SK-N-SH (cell line): ENCODE results near the gene XRN2. TPM values are rescaled to one million over a fixed set of nuclear protein-coding genes. Genes with fewer than 3 reads are reported as not detected.

Source experiments
- CTCF ChIA-PET: fragments of 300-600, 350-600 bp; formaldehyde crosslinking; extraction: SDS; loops from one replicate; lab custom pipeline; 2021; lab: Yijun Ruan, JAX
- POLR2A ChIA-PET: fragments of 350-600 bp; sonication (Branson Sonifier 250); formaldehyde crosslinking; extraction: SDS; loops from one replicate; lab custom pipeline; 2020; ENCODE audit warnings: antibody characterized with exemption, inconsistent platforms; lab: Yijun Ruan, JAX
- DNase-seq: peaks from one replicate; pipeline ENCODE4 v3.0.0; 2012
- H2AFZ ChIP-seq: fragments of 200-600 bp; sonication (generic); 2 replicates; pipeline ENCODE4 v1.8.1; 2016; ENCODE audit warnings: antibody characterized with exemption, mild to moderate bottlenecking, low read depth
- H3F3A ChIP-seq: fragments of 200-600 bp; sonication (generic); replicated peaks from 2 replicates; pipeline ENCODE3; 2016; ENCODE audit warnings: antibody characterized with exemption, mild to moderate bottlenecking; ENCODE audit not compliant: insufficient read depth
- H3K27ac ChIP-seq, 2 experiments: fragments of 200-500 bp in 1 of 2; fragments of 200-600 bp in 1 of 2; sonication (Bioruptor generic) in 1 of 2; sonication (generic), shearing (Covaris generic) in 1 of 2; 2 replicates each; pipeline versions ENCODE4 v1.5.1 to v1.6.1; 2014 to 2016; ENCODE audit warnings: low read depth in 2 of 2, inconsistent platforms in 1 of 2, low read length in 1 of 2, mild to moderate bottlenecking in 1 of 2, mixed read lengths in 1 of 2
- H3K27me3 ChIP-seq: fragments of 200-600 bp; sonication (generic), shearing (Covaris generic); 2 replicates; pipeline ENCODE4 v1.6.1; 2016; ENCODE audit warnings: mixed run types; ENCODE audit not compliant: insufficient read depth
- H3K36me3 ChIP-seq, 2 experiments: fragments of 200-500 bp in 1 of 2; fragments of 200-600 bp in 1 of 2; sonication (Bioruptor generic) in 1 of 2; sonication (generic) in 1 of 2; replicated peaks in 1 of 2; 2 replicates each; pipeline versions ENCODE3 to v1.5.1; 2014 to 2016; ENCODE audit warnings: low read length in 1 of 2, mild to moderate bottlenecking in 1 of 2; ENCODE audit not compliant: insufficient read depth in 2 of 2, control insufficient read depth in 1 of 2
- H3K4me1 ChIP-seq, 2 experiments: fragments of 200-500 bp in 1 of 2; fragments of 200-600 bp in 1 of 2; sonication (Bioruptor generic) in 1 of 2; sonication (generic), shearing (Covaris generic) in 1 of 2; 2 replicates each; pipeline versions ENCODE4 v1.5.1 to v1.6.1; 2014 to 2016; ENCODE audit warnings: low read depth in 1 of 2, low read length in 1 of 2, mixed run types in 1 of 2; ENCODE audit not compliant: insufficient read depth in 2 of 2, control insufficient read depth in 1 of 2
- H3K4me2 ChIP-seq: fragments of 200-600 bp; sonication (generic), shearing (Covaris generic); 2 replicates; pipeline ENCODE4 v1.6.1; 2017; ENCODE audit warnings: mixed run types
- H3K4me3 ChIP-seq, 2 experiments: fragments of 200-500 bp in 1 of 2; fragments of 200-600 bp in 1 of 2; sonication (Bioruptor generic) in 1 of 2; sonication (generic), shearing (Covaris generic) in 1 of 2; 2 replicates each; pipeline versions ENCODE4 v1.5.1 to v1.8.1; 2014 to 2016; ENCODE audit warnings: low read depth in 2 of 2, inconsistent platforms in 1 of 2, low read length in 1 of 2, mild to moderate bottlenecking in 1 of 2, mixed read lengths in 1 of 2, moderate library complexity in 1 of 2
- H3K79me2 ChIP-seq: fragments of 200-600 bp; sonication (generic); 2 replicates; pipeline ENCODE4 v1.8.1; 2017; ENCODE audit warnings: mild to moderate bottlenecking; ENCODE audit not compliant: insufficient read depth
- H3K9ac ChIP-seq: fragments of 200-600 bp; sonication (generic); 2 replicates; pipeline ENCODE4 v1.6.1; 2017; ENCODE audit warnings: mixed run types
- H3K9me2 ChIP-seq: fragments of 200-600 bp; sonication (generic); 2 replicates; pipeline ENCODE4 v1.6.1; 2017; ENCODE audit warnings: mixed run types
- H3K9me3 ChIP-seq: fragments of 200-600 bp; sonication (generic); 2 replicates; pipeline ENCODE4 v1.6.1; 2017; ENCODE audit warnings: mixed run types, mild to moderate bottlenecking, moderate library complexity
- H4K20me1 ChIP-seq: fragments of 200-600 bp; sonication (generic); 2 replicates; pipeline ENCODE4 v1.6.1; 2017; ENCODE audit warnings: mild to moderate bottlenecking, mixed run types; ENCODE audit not compliant: insufficient read depth
- CHD2 ChIP-seq: fragments of 150-350 bp; IDR thresholded peaks from 2 replicates; pipeline ENCODE4 v1.6.1; 2018; ENCODE audit warnings: low read length; ENCODE audit not compliant: partially characterized antibody
- ELF1 ChIP-seq: IDR thresholded peaks from 2 replicates; pipeline ENCODE4 v1.4.0; 2012
- EZH2phosphoT487 ChIP-seq: fragments of 200-600 bp; sonication (generic); IDR thresholded peaks from 2 replicates; pipeline ENCODE4 v1.6.1; 2017; ENCODE audit warnings: low read depth, mixed run types, mild to moderate bottlenecking, antibody characterized with exemption, moderate library complexity, borderline replicate concordance
- FOXM1 ChIP-seq: IDR thresholded peaks from 2 replicates; pipeline ENCODE4 v1.4.0; 2012; ENCODE audit warnings: low read depth, mild to moderate bottlenecking
- GATA2 ChIP-seq: sonication (generic); formaldehyde crosslinking; IDR thresholded peaks from 2 replicates; pipeline ENCODE4 v1.5.0; 2020; ENCODE audit warnings: mild to moderate bottlenecking, missing genetic modification reagents
- JUND ChIP-seq: IDR thresholded peaks from 2 replicates; pipeline ENCODE4 v1.4.0; 2012
- MXI1 ChIP-seq: IDR thresholded peaks from 2 replicates; pipeline ENCODE4 v1.6.1; 2012; ENCODE audit warnings: mild to moderate bottlenecking, low read depth, low read length, improper control_type of control experiment
- PBX3 ChIP-seq: IDR thresholded peaks from 2 replicates; pipeline ENCODE4; 2012
- POLR2AphosphoS5 ChIP-seq: IDR thresholded peaks from 2 replicates; pipeline ENCODE4 v1.6.1; 2012; ENCODE audit warnings: low read depth, low read length
- RCOR1 ChIP-seq: fragments of 150-350 bp; IDR thresholded peaks from 2 replicates; pipeline ENCODE4 v1.6.1; 2017; ENCODE audit warnings: antibody characterized with exemption, low read length
- RFX5 ChIP-seq: IDR thresholded peaks from 2 replicates; pipeline ENCODE4 v1.6.1; 2012; ENCODE audit warnings: mild to moderate bottlenecking, improper control_type of control experiment, low read length
- SIN3A ChIP-seq: IDR thresholded peaks from 2 replicates; pipeline ENCODE4 v1.6.1; 2012; ENCODE audit warnings: low read depth, mild to moderate bottlenecking, low read length, moderate library complexity, borderline replicate concordance
- SMC3 ChIP-seq: IDR thresholded peaks from 2 replicates; pipeline ENCODE4 v1.6.1; 2012; ENCODE audit warnings: low read depth, low read length, improper control_type of control experiment
- TEAD4 ChIP-seq: IDR thresholded peaks from 2 replicates; pipeline ENCODE4 v1.4.0; 2012; ENCODE audit warnings: mild to moderate bottlenecking, borderline replicate concordance; ENCODE audit not compliant: insufficient read depth
- YY1 ChIP-seq: IDR thresholded peaks from 2 replicates; pipeline ENCODE4 v1.4.0; 2012; ENCODE audit warnings: low read depth, mild to moderate bottlenecking
- ZBTB33 ChIP-seq: IDR thresholded peaks from 2 replicates; pipeline ENCODE4 v1.4.0; 2012; ENCODE audit warnings: low read depth, borderline replicate concordance
- WGBS: methylation state at CpG from one replicate; pipeline ENCODE4 v1.1.6; 2017; ENCODE audit warnings: low lambda C conversion rate; 5-methylcytosine and 5-hydroxymethylcytosine counted together
- polyA plus RNA-seq, 3 experiments: library from polyadenylated mRNA; depleted of rRNA; stranded (reverse); fragments of >200 nt; gene quantifications; 2 replicates each; pipeline ENCODE4 v1.2.3, GENCODE V29; 2012
- TF ChIP-seq, protein P1 (sequence below): fragments of 150-350 bp; IDR thresholded peaks from 2 replicates; pipeline ENCODE4 v1.6.1; 2017; ENCODE audit warnings: antibody characterized with exemption, low read length, low read depth, borderline replicate concordance
- TF ChIP-seq, protein P2 (sequence below): fragments of 150-350 bp; IDR thresholded peaks from 2 replicates; pipeline ENCODE4 v1.6.1; 2016; ENCODE audit warnings: mild to moderate bottlenecking, low read depth, low read length

The XRN2 gene
- polyA plus RNA-seq, 1 of the 3 experiments (the other 2 are of a cell fraction) = 44.5 TPM

- Histone ChIP-seq H2AFZ (no peak overlapping the region), H3K9me2 (no peaks in the 10 kb centered on the region), H3K36me3 (peaks cover 23 to 45% of the 10 kb centered on the region in 2 experiments), H3K4me1 (no peaks in the 10 kb centered on the region; a peak in 1 of 4 replicates), H3K9ac (no peak overlapping the region), H3K27me3 (peaks cover 20% of the 10 kb centered on the region), H3K4me3 (no peak overlapping the region), H3K4me2 (no peak overlapping the region), H3K27ac (no peak overlapping the region), H3K9me3 (no peaks in the 10 kb centered on the region), H3F3A (peaks cover 11% of the 10 kb centered on the region)
- DNase-seq = peak; percentile 36
- POLR2A ChIA-PET = no interaction called here
- CTCF ChIA-PET = interaction anchor here (1.2 to 4.2 kb wide), 2 partner anchors 156 to 567 kb away, joined by 3 to 22 read pairs; no protein-coding TSS in a partner anchor
- 90% methylated on average over 48 of the region's 61 CpGs for WGBS
- TF ChIP-seq RCOR1 (no peak), RFX5 (no peak), ELF1 (no peak), EZH2phosphoT487 (no peak), FOXM1 (no peak), SIN3A (no peak), JUND (no peak), PBX3 (no peak), MXI1 (no peak), GATA2 (CRISPR knock-in tag) (no peak), CHD2 (no peak)
- TF ChIP-seq, protein P1, sequence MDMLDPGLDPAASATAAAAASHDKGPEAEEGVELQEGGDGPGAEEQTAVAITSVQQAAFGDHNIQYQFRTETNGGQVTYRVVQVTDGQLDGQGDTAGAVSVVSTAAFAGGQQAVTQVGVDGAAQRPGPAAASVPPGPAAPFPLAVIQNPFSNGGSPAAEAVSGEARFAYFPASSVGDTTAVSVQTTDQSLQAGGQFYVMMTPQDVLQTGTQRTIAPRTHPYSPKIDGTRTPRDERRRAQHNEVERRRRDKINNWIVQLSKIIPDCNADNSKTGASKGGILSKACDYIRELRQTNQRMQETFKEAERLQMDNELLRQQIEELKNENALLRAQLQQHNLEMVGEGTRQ = no peak
- TF ChIP-seq, all 33 proteins: peak for 0
- H4K20me1 ChIP-seq = no peaks in the 10 kb centered on the region
- H3K79me2 ChIP-seq = no peaks in the 10 kb centered on the region
These were observed 88.2 kb downstream of the XRN2 start for GRCh38 chr20:21391185-21391971.

DNA sequence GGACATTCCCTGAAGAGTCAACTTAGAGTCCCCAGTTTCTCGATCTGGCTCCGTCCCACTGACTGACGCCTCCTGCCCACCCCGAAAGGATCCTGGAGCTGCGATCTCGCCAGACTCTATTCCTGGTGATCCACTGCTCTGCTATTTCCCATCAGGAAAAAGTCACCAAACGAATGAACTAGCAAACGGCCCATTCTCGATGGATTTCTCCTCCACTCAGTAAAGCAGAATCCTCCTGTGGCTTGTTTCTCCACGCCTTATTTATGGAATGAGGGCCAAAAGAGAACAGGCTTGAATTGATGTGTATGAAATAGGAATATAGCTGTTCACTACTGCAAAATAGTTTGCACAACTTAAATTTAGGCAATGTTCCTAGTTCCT lies 88.8 kb downstream of the XRN2 start:
- Histone ChIP-seq H3K4me1 (no peaks in the 10 kb centered on the region; a peak in 1 of 4 replicates), H4K20me1 (no peaks in the 10 kb centered on the region), H2AFZ (no peak overlapping the region), H3K79me2 (no peaks in the 10 kb centered on the region), H3K9ac (no peak overlapping the region), H3K9me3 (no peaks in the 10 kb centered on the region), H3K4me2 (no peak overlapping the region), H3K36me3 (peaks cover 19 to 39% of the 10 kb centered on the region in 2 experiments), H3K27ac (no peak overlapping the region), H3K27me3 (peaks cover 22% of the 10 kb centered on the region), H3F3A (peaks cover 11% of the 10 kb centered on the region), H3K4me3 (no peak overlapping the region), H3K9me2 (no peaks in the 10 kb centered on the region)
- TF ChIP-seq, protein P2, sequence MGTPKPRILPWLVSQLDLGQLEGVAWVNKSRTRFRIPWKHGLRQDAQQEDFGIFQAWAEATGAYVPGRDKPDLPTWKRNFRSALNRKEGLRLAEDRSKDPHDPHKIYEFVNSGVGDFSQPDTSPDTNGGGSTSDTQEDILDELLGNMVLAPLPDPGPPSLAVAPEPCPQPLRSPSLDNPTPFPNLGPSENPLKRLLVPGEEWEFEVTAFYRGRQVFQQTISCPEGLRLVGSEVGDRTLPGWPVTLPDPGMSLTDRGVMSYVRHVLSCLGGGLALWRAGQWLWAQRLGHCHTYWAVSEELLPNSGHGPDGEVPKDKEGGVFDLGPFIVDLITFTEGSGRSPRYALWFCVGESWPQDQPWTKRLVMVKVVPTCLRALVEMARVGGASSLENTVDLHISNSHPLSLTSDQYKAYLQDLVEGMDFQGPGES = no peak
- no peak for TF ChIP-seq SMC3
- TF ChIP-seq ELF1 = no peak
- TF ChIP-seq RCOR1 = no peak
- TF ChIP-seq TEAD4 = no peak
- no peak for TF ChIP-seq POLR2AphosphoS5
- no peak for TF ChIP-seq CHD2
- TF ChIP-seq ZBTB33 = no peak
- TF ChIP-seq YY1 = no peak
- no peak for TF ChIP-seq JUND
- no peak for TF ChIP-seq RFX5
- ChIA-PET CTCF (interaction anchor here (1.2 to 4.2 kb wide), 2 partner anchors 156 to 567 kb away, joined by 3 to 22 read pairs; no protein-coding TSS in a partner anchor), POLR2A (no interaction called here)
- 87% methylated on average over 10 of the region's 10 CpGs for WGBS
- DNase-seq = no peak
